Activated naive CD8-positive, alpha-beta T cell treated with anti-CD3 and anti-CD28 coated beads, Interleukin-2, amount 50 U/mL, for 16 hours (primary cell): ENCODE results near the gene SLC38A9.
"Not testable (repeated sequence)": the region's sequence is repeated elsewhere in the genome, so short reads cannot be mapped to it uniquely, and the experiment has no call there.

Experiments used
- DNase-seq: peaks from one replicate; pipeline ENCODE4 v3.0.0-alpha.2; 2020; ENCODE audit warnings: low read depth, low spot score

The SLC38A9 gene

DNA sequence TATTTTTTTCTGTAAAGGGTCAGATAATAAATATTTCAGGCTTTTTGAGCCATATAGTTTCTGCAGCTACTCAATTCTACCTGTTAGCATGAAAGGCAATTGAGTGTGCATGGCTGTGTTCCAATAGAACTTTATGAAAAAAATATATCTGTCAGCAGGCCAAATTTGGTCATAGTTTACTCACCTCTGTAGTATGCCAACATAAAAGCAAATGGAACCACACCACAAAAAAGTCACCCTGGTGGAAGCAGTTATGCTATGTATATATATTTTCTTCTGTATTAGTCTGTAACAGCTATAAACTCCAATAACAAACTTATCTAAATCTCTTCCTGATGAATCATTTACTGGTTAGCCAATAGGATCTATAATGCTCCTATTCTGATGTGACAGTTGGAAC, 3.4 kb downstream of the SLC38A9 start:
- DNase-seq = no peak

DNA sequence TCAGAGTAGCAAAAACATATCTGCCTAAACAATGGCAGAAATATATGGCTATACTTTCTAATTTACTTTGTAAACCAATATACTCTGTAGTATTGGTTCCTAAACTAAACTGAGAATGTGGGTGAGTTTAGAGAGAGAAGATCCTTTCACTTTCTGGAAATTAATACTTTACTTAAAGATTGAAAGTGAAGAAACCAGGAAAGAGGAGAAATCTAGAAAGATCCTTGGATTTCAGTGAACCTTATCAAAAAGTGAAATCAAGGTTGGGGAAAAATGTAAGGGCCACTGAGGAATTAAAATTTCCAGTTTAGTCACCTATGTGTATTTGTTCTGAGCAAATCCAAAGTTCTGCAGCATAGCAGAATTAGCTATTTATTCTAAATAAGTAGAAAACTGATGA, 5.9 kb downstream of the SLC38A9 start:
- no peak for DNase-seq

DNA sequence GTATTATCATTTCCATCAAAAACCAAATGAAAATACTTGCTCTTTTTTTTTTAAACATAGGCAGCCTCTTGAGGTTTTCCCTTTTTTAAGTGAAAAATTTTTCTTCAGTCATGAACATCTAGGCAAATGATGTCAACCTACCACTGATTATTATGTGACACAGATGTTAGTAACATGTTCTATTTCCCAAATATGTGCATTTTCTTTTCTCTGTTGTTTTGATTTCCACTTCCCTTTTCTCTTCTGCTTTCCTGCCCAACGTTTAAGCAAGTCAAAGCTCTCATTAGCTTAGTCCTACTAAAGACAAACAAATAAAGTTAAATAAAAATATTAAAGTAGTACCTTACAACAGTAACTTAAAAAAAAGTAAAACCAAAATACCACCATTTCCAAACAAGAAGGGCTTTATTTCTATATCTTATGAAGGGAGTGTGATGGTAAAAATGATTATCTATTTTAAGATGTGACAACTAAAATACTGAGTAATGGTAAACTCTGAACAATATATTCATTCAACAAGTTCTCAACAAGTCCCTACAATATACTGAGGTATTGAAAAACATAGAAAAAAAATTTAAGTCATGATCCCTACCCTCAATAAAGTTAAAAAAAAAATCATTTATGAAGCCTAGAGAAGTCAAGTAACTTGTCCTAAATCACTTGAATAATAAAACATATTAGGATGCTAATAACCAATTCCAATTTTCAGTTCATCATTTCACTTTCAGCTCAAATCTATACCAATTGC, 9.4 kb downstream of the SLC38A9 start:
- no peak for DNase-seq

DNA sequence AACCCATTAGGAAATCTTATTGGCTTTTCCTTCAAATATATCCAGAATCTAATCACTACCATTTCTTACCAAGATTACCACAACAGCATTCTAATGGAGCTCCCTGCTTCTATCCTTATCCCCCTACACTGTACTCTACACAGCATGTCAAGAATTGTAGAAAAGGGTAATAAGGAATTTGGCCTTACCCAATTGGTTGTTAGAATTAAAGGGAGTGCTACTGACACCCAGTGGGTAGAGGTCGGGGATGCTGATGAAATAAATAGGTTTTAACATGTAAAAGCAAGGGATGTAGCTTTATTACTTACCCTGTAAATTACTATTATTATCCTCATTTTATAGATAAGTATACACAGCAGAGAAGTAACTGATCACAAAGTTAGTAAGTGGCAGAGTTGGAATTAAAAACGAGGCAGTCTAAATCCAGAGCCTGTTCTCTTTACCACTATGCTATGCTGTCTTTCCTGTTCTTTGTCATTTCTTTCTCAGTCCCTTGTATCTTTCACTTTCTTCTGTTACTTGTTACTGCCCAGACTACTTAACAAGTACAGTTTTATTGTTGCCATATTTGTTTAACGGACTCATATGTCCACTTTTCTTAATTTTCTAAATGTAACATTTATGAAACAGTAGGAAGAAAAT, 10.5 kb downstream of the SLC38A9 start:
- DNase-seq = no peak

DNA sequence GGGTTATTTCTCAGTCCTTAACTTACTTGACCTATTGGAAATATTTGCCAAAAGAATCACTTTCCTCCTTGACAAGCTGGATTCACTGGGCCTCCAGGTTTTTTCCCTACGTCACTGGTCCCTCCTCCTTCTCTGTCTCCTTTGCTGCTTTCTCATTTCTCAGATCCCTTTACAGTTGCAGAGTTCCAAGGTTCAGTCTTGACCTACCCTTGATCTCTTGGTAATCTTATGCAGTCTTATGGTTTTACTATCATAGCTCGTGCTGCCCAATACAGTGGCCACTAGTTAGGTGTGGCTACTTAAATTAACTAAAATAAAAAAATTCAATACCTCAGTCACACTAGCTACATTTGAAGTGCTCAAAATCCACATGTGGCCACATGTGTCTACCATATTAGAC, 11.4 kb downstream of the SLC38A9 start:
- no peak for DNase-seq

DNA sequence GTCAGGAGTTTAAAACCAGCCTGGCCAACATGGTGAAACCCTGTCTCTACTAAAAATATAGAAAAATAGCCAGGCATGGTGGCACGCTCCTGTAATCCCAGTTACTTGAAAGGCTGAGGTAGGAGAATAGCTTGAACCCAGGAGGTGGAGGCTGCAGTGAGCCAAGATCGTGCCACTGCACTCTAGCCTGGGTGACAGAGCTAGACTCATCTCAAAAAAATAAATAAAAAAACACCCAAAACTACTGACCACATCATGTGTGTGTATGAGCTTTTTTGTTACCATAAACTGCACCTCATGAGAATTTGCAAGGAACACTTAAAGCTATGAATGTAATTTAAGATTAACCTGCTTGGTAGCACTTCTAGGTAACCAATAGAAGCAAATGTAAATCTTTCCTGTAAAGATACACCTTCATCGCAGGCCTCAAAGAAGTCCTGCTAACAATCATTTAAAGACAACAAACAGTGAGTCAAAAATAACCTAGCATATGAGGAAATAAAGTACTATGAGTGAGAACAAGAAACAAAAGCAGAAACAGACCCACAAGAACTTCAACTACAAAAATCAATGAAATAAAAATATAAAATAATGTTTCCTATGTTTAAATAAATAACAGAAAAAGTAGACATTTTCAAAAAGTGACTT, 13.0 kb downstream of the SLC38A9 start:
- no peak for DNase-seq

DNA sequence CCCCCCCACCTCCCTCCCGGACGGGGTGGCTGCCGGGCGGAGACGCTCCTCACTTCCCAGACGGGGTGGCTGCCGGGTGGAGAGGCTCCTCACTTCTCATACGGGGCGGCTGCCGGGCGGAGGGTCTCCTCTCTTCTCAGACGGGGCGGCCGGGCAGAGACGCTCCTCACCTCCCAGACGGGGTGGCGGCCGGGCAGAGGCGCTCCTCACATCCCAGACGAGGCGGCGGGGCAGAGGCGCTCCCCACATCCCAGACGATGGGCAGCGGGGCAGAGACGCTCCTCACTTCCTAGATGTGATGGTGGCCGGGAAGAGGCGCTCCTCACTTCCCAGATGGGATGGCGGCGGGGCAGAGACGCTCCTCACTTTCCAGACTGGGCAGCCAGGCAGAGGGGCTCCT, 15.4 kb downstream of the SLC38A9 start:
- not testable (repeated sequence) for DNase-seq

DNA sequence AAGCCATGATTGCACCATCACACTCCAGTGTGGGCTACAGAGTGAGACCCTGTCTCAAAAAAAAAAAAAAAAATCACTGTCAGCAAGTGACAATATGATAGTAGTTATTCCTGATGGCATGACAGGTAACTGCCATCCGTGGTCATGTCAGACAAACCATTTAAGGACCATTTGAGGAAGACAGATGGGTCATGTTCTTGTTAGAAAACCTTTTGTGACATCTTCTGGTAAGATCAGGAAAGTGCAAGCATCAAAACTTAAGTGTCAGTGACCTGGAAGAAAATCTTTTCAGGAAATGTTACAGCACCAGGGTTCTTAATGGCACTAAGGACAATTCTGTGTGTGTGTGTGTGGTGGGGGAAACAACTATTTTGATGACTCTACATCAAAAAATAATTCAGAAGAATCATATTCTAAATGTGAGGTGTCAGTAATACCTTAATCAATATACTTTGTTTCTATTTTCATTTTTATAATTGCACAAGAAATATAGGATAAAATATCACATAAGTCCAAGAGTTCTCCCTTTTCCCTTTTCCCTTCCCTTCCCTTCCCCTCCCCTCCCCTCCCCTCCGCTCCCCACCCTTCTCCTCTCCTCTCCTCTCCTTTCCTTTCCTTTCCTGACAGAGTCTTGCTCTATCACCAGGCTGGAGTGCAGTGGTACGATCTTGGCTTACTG, 17.8 kb downstream of the SLC38A9 start:
- DNase-seq = no peak

DNA sequence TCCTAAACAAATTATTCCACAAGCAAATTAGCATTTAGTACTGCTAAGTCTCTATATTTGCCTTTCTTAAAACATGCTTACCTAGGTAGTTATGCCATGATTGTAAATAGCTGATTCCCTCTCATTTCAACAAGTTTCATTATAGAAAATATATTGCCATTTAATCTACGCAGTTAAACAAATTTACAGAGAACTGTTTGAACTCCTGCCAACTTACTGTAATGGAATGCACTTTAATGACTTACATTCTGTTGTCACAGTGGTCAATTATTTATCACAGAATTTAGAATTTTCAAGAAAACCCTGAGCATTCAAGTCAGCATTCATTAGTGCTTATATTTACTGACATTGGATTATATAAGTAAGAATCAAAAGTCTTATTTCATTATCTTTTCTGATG, 19.6 kb downstream of the SLC38A9 start:
- no peak for DNase-seq

DNA sequence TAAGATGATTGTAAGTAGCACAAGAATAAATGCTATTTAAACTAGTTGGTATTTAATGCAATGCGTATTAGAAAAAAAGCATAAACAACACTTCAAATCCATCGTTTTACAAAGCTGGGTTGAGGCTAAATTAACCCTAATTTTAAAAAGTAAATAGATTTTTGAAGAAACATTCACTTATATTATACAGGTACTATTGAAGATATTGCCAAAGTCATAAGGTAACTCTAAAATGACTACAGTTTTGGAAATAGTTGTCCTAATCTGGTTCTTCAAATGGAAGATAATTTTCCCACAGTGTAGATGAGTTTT, 20.1 kb downstream of the SLC38A9 start:
- no peak for DNase-seq

DNA sequence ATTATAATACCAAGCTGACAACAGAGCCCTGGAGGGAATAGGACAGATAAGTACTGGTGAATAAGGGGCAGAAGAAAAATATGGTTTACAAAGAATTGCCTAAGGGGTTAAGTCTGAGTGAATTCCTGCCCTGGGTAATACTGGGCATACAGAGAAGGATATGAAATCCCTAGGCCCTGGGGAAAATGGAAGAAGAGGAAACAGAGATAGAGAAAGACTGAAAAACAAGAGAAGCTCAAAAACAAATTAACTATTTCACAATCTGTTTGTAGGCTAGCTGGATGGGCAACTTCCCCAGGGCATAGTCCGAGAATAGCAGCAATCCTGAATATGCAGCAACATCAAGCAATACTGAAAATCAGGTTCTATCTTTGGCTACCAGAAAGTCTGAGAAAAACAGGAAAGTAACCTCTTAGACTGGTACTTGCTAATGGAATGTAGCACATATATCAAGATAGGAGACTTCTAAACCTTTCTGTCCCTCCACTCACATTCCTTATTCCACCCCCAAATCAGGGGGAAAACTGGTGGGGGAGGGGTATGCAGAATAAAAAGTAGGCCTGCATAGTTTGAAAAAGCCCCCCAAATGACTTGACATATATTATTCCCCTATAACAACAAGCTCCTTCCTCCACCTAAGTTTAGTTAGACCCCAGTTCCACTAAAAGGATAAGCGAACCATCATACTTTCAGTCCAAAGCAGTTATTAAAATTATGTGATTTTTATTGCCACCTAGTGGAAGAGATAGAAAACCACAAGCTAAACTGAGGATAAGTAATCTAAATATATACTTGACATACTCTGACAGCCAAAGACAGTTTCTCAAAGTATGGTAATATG, 20.6 kb downstream of the SLC38A9 start:
- no peak for DNase-seq

DNA sequence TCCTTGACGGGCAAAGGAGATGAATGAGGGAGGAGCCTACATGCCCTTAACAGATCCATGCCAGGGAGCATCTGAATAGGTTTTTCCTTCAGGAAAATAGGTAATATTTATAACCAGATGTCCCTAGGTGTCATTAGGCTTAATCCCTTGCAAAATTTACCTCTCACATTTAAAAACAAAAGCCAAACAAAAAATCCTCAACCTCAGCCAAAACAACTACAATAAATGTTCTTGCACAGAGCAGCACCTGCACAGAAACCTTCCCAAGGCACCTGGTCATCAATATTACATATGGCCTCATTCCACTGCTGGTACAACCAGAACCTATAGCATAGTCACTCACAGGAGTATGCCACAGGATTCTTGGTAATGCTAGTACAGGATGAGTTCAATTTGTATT, 30.1 kb downstream of the SLC38A9 start:
- no peak for DNase-seq

DNA sequence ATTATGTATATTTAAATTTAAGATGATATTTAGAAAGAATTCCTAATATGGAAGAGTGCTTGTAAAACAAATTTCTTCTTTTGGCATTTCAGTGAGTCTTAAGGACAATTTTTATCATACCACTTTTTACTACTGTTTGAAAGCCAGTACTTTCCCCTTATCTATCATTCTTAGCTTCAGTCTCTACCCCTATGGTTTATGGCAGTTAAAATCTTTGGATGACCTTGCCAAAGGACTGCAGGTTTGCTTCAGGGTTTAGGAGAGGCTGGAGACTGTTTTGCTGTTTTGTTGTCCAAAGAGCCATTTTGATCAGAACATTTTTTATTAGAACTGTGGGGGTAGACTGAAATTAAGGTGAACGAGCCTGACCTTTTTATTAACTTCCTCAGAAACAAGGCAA, 30.8 kb downstream of the SLC38A9 start:
- no peak for DNase-seq

DNA sequence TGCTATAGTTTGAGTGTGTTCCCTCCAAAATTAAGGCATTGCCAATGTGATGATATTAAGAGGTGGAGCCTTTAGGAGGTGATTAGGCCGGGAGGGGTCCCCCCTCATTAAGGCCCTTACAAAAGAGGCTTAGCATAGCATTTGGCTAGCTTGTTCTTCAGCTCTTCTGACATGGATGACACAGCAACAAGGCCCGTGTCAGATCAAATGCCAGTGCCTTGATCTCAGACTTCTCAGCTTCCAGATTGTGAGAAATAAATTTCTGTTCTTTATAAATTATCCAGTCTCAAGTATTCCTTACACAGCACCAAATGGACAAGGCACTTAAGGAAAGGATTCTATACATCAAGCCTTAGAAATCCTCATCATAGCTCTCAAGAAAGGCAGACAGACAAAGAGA, 31.8 kb downstream of the SLC38A9 start:
- no peak for DNase-seq

DNA sequence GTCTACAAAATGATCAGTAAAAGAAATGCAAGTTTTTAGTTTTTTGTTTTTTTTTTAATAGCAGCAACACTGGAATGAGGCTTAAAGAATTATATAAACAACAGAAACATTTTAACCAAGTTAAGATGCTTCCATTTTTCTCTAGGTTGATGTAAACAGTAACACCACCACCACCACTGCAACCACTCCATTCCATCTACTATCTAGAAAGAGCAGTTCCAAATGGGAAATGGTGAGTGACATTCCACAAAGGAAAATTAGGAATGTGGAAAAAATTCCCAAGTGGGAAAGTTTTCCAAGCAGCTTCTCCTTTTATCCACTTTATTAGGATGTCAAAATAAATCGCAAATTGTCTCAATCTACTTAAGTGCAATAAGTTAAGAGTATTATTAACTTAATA, 32.6 kb downstream of the SLC38A9 start:
- no peak for DNase-seq

DNA sequence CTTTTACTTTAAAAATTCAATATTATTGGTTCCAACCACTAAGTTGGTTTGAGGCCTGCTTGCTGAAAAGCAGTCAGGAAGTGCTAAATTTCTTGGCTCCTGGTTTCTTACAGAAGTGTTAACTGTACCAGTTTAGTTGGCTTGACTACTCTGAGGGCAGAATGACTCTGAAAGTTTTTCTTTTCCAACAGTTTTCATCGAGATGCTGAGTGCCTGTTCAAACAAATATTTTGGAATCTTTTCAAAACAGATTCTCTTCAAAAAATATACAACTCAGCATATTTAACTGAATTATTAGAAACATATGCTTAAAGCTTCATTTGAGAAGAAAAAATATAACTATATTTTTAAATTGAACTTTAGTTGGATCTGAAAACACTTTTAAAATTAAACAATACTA, 37.0 kb downstream of the SLC38A9 start:
- no peak for DNase-seq

DNA sequence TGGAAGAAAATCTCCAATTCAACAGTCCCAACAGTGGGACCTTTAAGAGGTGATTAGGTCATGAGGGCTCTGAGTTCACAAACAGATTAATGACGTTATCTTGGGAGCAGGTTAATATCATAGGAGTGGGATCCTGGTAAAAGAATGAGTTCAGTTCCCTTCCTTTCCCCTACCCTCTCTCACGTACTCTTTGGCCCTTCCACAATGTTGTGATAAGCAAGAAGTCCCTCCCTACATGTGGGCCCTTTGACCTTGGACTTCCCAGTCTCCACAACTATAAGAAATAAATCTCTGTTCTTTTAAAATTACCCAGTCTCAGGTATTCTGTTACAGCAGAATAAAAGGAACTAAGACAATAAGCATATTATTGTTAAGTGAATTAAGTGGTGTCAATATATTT, 37.8 kb downstream of the SLC38A9 start:
- no peak for DNase-seq

DNA sequence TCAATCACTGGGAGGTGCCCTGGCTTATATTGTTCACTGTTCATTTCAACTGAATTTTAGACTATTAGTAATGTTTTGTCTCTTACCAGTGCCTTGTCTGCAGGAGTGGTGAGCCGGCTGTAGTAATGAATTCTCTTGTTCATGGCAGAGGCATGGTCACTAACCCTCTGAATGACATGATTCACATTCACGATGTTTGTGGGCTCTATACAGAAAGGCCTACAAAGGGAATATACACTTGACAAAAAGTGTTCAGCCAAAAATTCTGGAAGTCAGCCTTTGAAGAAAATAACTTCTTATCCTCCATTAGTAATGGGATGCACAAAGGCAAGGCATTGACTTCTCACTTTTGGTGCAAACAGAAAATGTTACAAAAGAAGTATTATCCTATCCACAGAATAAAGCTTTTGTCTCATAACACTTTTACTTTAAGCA, 39.6 kb downstream of the SLC38A9 start:
- DNase-seq = no peak

DNA sequence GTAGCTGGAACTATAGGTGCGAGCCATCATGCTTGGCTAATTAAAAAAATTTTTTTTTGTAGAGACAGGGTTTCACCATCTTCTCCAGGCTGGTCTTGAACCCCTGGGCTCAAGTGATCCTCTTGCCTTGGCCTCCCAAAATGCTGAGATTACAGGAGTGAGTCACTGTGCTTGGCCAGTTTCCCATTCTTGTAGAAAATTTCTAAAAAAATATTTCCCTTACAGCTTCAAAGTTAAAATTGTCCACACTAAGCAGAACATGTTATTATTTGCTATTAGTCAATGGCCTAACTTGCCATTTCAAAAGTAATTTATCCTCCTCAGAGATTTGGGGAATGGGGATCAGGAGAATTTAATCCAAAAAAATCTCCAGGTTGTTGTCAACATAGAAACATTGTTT, 40.1 kb downstream of the SLC38A9 start:
- no peak for DNase-seq

DNA sequence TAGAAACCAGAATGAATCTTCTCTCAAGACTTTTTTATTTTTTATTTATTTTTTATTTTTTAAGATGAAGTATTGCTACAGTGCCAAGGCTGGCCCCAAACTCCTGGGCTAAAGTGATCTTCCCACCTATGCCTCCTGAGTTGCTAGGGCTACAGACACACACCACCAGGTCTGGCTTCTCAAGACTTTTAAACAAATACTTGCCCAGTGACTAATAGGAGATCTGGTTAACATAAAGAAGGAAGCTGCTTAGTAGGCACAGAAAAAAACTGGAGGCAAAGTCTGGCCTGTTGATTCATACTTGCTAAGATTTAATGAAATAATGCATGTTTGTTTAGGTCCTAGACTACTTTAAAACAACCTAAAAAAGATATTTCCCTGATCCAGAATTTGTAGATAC, 43.8 kb downstream of the SLC38A9 start:
- DNase-seq = no peak

DNA sequence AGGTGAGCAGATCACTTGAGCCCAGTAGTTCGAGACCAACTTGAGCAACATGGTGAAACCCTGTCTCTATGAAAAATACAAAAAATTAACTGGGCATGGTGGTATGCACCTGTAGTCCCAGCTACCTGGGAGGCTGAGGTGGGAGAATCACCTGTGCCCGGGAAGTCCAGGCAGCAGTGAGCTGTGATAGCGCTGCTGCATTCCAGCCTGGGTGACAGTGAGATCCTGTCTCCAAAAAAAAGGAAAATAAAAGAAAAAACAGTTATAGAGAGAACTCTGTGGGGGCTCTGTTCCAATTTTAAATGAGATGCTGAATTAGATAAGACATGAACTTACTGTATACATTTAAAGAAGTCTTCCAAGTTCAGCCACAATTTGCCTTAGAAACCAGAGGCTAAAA, 44.2 kb downstream of the SLC38A9 start:
- DNase-seq = no peak

DNA sequence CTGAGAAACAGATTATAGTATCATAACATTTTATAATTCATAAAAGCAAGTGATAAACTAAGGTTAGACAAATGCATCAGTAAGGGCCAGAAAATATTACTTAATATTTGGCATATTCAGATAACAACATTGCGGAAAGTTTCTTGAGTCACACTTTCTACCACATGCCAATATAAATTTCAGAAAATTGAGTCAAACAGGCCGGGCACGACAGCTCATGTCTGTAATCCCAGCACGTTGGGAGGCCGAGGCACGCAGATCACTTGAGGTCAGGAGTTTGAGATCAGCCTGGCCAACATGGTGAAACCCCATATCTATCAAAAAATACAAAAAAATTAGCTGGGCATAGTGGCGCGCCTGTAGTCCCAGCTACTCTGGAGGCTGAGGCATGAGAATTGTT, 47.1 kb downstream of the SLC38A9 start:
- no peak for DNase-seq
